ENCODE data around the gene BTBD3. TPM values are rescaled to one million over a fixed set of nuclear protein-coding genes. Genes with fewer than 3 reads are reported as not detected.

The BTBD3 gene
- total and polyA plus RNA-seq, 7 donors, result 14.6 to 47.6 (median 26.8) TPM

DNA sequence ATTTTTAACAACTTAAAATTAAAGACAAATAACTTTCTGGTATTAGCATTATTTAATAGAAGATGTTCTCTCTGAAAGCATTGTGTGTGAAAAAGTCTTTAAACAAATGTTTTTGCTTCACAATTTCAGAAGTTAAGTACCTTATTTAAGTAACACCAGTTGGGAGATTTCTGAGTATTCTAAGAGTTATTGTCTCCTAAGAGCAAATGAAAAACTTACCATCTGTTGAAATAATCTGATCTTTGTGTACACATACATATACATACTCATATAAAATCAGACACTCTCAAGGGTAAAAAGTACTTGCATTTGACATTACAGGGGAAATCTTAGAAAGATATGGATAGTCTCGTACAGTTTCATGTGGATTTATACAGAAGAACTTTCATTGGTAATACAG, 2.4 kb downstream of the BTBD3 start:
- no peaks in the 10 kb centered on the region for H3K27me3 ChIP-seq
- DNase-seq, result no peak
- intact Hi-C loops (cut with DNase I), result no loop called here
- H3K9me3 ChIP-seq, result no peaks in the 10 kb centered on the region
- peaks cover 0 to 35% (median 20%) of the 10 kb centered on the region in 4 donors for H3K4me1 ChIP-seq
- H3K36me3 ChIP-seq, result peaks cover 0 to 19% (median 2%) of the 10 kb centered on the region in 4 donors
- TF ChIP-seq POLR2AphosphoS5 (IDR thresholded peaks at IDR 0.05) (no peak), EP300 (IDR thresholded peaks at IDR 0.05) (no peak), POLR2A (IDR thresholded peaks at IDR 0.05) (no peak)
- TF ChIP-seq, protein P1, sequence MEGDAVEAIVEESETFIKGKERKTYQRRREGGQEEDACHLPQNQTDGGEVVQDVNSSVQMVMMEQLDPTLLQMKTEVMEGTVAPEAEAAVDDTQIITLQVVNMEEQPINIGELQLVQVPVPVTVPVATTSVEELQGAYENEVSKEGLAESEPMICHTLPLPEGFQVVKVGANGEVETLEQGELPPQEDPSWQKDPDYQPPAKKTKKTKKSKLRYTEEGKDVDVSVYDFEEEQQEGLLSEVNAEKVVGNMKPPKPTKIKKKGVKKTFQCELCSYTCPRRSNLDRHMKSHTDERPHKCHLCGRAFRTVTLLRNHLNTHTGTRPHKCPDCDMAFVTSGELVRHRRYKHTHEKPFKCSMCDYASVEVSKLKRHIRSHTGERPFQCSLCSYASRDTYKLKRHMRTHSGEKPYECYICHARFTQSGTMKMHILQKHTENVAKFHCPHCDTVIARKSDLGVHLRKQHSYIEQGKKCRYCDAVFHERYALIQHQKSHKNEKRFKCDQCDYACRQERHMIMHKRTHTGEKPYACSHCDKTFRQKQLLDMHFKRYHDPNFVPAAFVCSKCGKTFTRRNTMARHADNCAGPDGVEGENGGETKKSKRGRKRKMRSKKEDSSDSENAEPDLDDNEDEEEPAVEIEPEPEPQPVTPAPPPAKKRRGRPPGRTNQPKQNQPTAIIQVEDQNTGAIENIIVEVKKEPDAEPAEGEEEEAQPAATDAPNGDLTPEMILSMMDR (IDR thresholded peaks at IDR 0.05), result no peak
- no peak overlapping the region for H3K27ac ChIP-seq
- 91 to 98% methylated on average over 1 of the region's 1 CpG for WGBS, 2 donors
- peak overlapping the region in 3 of 4 donors; percentile 20 to 36 (median 33) for H3K4me3 ChIP-seq

DNA sequence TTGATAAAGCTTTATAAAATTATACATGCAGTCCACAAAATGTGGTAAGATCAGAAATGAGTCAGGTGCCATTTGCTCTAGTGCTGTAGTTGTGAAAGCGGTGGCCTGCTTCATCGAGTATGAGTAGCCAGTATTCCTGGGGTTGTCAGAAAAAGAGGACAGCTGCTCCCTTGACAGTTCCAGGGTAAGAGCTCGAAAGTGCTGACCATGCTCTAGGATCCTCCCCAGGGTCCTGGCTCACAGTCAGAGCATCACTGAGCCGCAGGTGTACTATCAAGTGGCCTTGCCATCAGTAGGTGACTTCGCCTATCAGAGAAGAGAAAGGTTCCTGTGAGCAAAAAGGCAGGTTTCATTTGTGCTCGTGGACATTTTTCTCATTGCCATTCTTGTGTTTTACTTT, 3.6 kb downstream of the BTBD3 start:
- no peak for TF ChIP-seq POLR2A (IDR thresholded peaks at IDR 0.05)
- TF ChIP-seq POLR2AphosphoS5 (IDR thresholded peaks at IDR 0.05), result no peak
- TF ChIP-seq EP300 (IDR thresholded peaks at IDR 0.05), result no peak
- TF ChIP-seq, protein P1 (IDR thresholded peaks at IDR 0.05), result no peak
- 93 to 95% methylated on average over 6 of the region's 6 CpGs for WGBS, 2 donors
- Histone ChIP-seq H3K4me1 (peaks cover 0 to 37% (median 22%) of the 10 kb centered on the region in 4 donors), H3K27me3 (no peaks in the 10 kb centered on the region), H3K27ac (no peak overlapping the region), H3K36me3 (peaks cover 0 to 24% (median 2%) of the 10 kb centered on the region in 4 donors), H3K4me3 (peak overlapping the region in 1 of 4 donors; percentile 33), H3K9me3 (no peaks in the 10 kb centered on the region)
- intact Hi-C loops (cut with DNase I), result no loop called here
- DNase-seq, result no peak

DNA sequence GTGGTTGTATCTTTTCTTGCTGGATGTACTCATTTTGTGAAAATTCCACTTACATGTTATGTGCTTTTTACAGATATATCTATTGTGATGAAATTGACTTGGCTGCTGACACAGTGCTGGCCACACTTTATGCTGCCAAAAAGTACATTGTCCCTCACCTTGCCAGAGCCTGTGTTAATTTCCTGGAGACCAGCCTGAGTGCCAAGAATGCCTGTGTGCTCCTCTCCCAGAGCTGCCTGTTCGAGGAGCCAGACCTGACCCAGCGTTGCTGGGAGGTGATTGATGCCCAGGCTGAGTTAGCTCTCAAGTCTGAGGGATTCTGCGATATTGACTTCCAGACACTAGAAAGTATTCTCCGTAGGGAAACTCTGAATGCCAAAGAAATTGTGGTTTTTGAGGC, 4.9 kb downstream of the BTBD3 start:
- H3K4me1 ChIP-seq, result peaks cover 0 to 29% (median 18%) of the 10 kb centered on the region in 4 donors
- intact Hi-C loops (cut with DNase I), result no loop called here
- no peak overlapping the region for H3K4me3 ChIP-seq
- H3K36me3 ChIP-seq, result peaks cover 0 to 24% (median 2%) of the 10 kb centered on the region in 4 donors
- no peak overlapping the region for H3K27ac ChIP-seq
- H3K9me3 ChIP-seq, result no peaks in the 10 kb centered on the region
- H3K27me3 ChIP-seq, result no peaks in the 10 kb centered on the region
- WGBS, 2 donors, result 92 to 95% methylated on average over 4 of the region's 4 CpGs
- no peak for TF ChIP-seq EP300 (IDR thresholded peaks at IDR 0.05)
- TF ChIP-seq POLR2AphosphoS5 (IDR thresholded peaks at IDR 0.05), result no peak
- no peak for TF ChIP-seq POLR2A (IDR thresholded peaks at IDR 0.05)
- TF ChIP-seq, protein P1 (IDR thresholded peaks at IDR 0.05), result no peak
- DNase-seq, result no peak

DNA sequence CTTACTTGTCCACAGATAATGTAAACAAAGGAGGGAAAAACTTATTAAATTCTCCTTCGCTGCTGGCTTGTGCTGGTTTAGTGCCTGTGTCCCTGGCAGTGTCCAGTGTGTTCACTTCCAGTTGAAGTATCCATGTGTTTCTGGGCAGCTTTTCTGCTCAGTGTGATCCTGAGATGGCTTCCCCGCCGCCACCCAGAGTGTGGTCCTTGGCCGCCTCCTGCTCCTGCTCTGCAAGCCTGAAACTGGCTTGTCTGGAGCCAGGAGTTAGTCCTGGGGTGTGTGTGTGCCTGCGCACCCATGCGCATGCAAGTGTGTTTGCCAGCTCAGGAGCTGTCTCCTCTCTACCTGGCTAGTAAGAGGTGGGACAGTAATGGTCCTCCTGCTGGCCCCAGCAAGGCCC, 7.2 kb downstream of the BTBD3 start:
- DNase-seq, result no peak
- no peaks in the 10 kb centered on the region for H3K27me3 ChIP-seq
- intact Hi-C loops (cut with DNase I), result no loop called here
- H3K9me3 ChIP-seq, result no peaks in the 10 kb centered on the region
- H3K27ac ChIP-seq, result no peak overlapping the region
- no peak overlapping the region for H3K4me3 ChIP-seq
- no peak for TF ChIP-seq EP300 (IDR thresholded peaks at IDR 0.05)
- TF ChIP-seq POLR2A (IDR thresholded peaks at IDR 0.05), result no peak
- TF ChIP-seq POLR2AphosphoS5 (IDR thresholded peaks at IDR 0.05), result no peak
- TF ChIP-seq, protein P1 (IDR thresholded peaks at IDR 0.05), result no peak
- peaks cover 0 to 24% (median 2%) of the 10 kb centered on the region in 4 donors for H3K36me3 ChIP-seq
- H3K4me1 ChIP-seq, result peaks cover 0 to 13% (median 10%) of the 10 kb centered on the region in 4 donors
- WGBS, 2 donors, result 94 to 97% methylated on average over 6 of the region's 6 CpGs
